ENCODE data around the gene POU6F1. TPM values are rescaled to one million over a fixed set of nuclear protein-coding genes. Genes with fewer than 3 reads are reported as not detected.

POU6F1 gene
- total RNA-seq, 1 experiment from 2014 or later: 8.3 TPM

DNA sequence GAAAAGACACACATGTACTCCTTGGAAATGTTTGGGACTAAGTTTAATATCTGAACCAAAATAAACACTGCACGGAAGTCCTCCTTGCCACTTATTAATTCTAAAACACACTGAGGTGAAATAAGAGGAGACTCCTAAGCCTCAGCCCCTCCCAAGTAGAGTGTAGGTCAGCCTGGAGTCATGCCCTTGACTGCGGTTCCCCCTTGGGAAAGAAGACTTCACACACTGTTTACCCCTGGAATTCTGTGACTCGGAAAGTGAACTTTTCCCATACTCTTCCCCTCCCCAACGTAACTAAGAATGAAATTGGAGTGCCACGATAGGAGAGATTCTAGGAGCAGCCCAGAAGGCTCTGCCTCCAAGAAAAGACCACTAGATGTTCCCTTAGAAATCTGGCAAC is 36.3 kb downstream of the POU6F1 start:
- no peaks in the 10 kb centered on the region for H3K36me3 ChIP-seq (replicated peaks; ENCODE audit: control insufficient read depth, insufficient read depth, low read length)
- H3K4me3 ChIP-seq (ENCODE audit: insufficient read depth, low read depth, low read length): no peak overlapping the region
- no peaks in the 10 kb centered on the region for H3K27me3 ChIP-seq (ENCODE audit: control insufficient read depth, insufficient read depth, low read length)
- no peak for DNase-seq

GRCh38 chr12:51177897-51178296 is 40.0 kb downstream of the POU6F1 start:
- DNase-seq: no peak
- no peak overlapping the region for H3K4me3 ChIP-seq (ENCODE audit: insufficient read depth, low read depth, low read length)
- no peaks in the 10 kb centered on the region for H3K36me3 ChIP-seq (replicated peaks; ENCODE audit: control insufficient read depth, insufficient read depth, low read length)

DNA sequence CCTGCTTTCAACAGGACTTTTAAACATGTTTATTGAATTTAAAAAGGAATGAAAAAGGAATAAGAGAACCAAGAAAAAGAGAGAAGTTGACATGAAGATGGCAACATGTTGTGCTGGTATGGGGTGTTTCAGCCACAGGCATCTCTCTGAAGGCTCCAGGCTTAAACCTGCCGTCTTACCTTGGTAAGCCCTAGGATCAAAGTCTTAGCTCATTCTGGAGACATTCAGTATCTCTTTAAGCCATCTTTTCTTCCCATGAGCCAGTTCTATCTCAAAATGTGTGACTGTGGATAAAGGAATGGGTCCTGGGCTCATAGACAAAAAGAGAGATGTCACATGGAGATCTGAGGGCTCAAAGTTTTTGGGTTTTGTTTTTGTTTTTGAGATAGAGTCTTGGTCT is 43.4 kb downstream of the POU6F1 start:
- DNase-seq: no peak
- Histone ChIP-seq H3K4me3 (ENCODE audit: insufficient read depth, low read depth, low read length) (no peak overlapping the region), H3K36me3 (replicated peaks; ENCODE audit: control insufficient read depth, insufficient read depth, low read length) (no peaks in the 10 kb centered on the region), H3K27me3 (ENCODE audit: control insufficient read depth, insufficient read depth, low read length) (no peaks in the 10 kb centered on the region)

More at GRCh38 chr12:51177897-51178296, 40.0 kb downstream of the POU6F1 start:
- no peaks in the 10 kb centered on the region for H3K27me3 ChIP-seq (ENCODE audit: control insufficient read depth, insufficient read depth, low read length)

GRCh38 chr12:51172515-51173431 is 45.1 kb downstream of the POU6F1 start, which contains the start of gene TFCP2:
TSS of gene TFCP2 (minus strand) at chr12:51173135. CDS start at chr12:51172422, 713 bp downstream.
- no peaks in the 10 kb centered on the region for H3K27me3 ChIP-seq (ENCODE audit: control insufficient read depth, insufficient read depth, low read length)
- H3K36me3 ChIP-seq (replicated peaks; ENCODE audit: control insufficient read depth, insufficient read depth, low read length): no peaks in the 10 kb centered on the region
- DNase-seq: peak; percentile 96
- H3K4me3 ChIP-seq (ENCODE audit: insufficient read depth, low read depth, low read length): peak within 1 kb of the TSS; percentile 55

DNA sequence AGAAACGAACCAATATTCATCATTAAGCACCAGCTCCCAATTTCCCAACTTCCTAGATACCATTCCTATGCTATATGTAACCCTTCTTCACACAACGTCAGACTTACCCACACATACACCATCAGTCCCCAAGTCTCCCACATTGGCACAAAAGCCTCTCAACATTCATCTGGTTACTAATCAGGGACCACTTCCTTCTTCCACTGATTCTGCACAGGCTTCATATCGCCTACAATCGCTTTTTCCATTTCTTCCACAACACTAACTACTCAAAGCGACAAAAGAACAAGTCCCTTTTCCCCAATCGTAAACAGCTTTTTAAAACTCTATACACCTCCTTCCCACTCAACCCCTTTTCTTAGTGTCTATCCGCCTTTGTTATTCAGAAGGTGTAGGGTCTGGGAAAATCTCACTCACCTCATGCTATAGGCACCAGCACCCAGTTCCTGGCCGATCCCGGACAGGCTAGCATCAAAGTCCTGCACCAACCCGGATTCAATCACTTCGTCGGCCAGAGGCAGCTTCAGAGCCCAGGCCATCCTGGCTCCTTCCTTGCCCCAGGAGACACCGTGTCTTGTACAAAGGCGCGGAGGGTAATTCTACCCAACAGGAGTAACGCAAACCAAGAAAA is 45.9 kb downstream of the POU6F1 start:
- Histone ChIP-seq H3K4me3 (ENCODE audit: insufficient read depth, low read depth, low read length) (peak overlapping the region; percentile 55), H3K27me3 (ENCODE audit: control insufficient read depth, insufficient read depth, low read length) (no peaks in the 10 kb centered on the region), H3K36me3 (replicated peaks; ENCODE audit: control insufficient read depth, insufficient read depth, low read length) (no peaks in the 10 kb centered on the region)
- peak; percentile 60 for DNase-seq

- no peak for DNase-seq
- Histone ChIP-seq H3K4me3 (ENCODE audit: insufficient read depth, low read depth, low read length) (no peak overlapping the region), H3K36me3 (replicated peaks; ENCODE audit: control insufficient read depth, insufficient read depth, low read length) (no peaks in the 10 kb centered on the region; the same call in 1 of the 2 replicates), H3K27me3 (ENCODE audit: control insufficient read depth, insufficient read depth, low read length) (no peaks in the 10 kb centered on the region)
These were observed 54.1 kb downstream of the POU6F1 start for GRCh38 chr12:51163795-51164194.

GRCh38 chr12:51162217-51162616 is 55.6 kb downstream of the POU6F1 start:
- DNase-seq: no peak
- Histone ChIP-seq H3K27me3 (ENCODE audit: control insufficient read depth, insufficient read depth, low read length) (no peaks in the 10 kb centered on the region), H3K36me3 (replicated peaks; ENCODE audit: control insufficient read depth, insufficient read depth, low read length) (no peaks in the 10 kb centered on the region; the same call in 1 of the 2 replicates), H3K4me3 (ENCODE audit: insufficient read depth, low read depth, low read length) (no peak overlapping the region)

GRCh38 chr12:51160814-51161459 is 56.9 kb downstream of the POU6F1 start:
- no peaks in the 10 kb centered on the region for H3K27me3 ChIP-seq (ENCODE audit: control insufficient read depth, insufficient read depth, low read length)
- no peaks in the 10 kb centered on the region; the same call in 1 of the 2 replicates for H3K36me3 ChIP-seq (replicated peaks; ENCODE audit: control insufficient read depth, insufficient read depth, low read length)
- H3K4me3 ChIP-seq (ENCODE audit: insufficient read depth, low read depth, low read length): no peak overlapping the region
- no peak for DNase-seq

GRCh38 chr12:51156245-51156765 is 61.6 kb downstream of the POU6F1 start:
- Histone ChIP-seq H3K36me3 (replicated peaks; ENCODE audit: control insufficient read depth, insufficient read depth, low read length) (no peaks in the 10 kb centered on the region; the same call in 1 of the 2 replicates), H3K27me3 (ENCODE audit: control insufficient read depth, insufficient read depth, low read length) (no peaks in the 10 kb centered on the region), H3K4me3 (ENCODE audit: insufficient read depth, low read depth, low read length) (no peak overlapping the region)
- no peak for DNase-seq

GRCh38 chr12:51152953-51153352 is 64.9 kb downstream of the POU6F1 start:
- no peaks in the 10 kb centered on the region for H3K36me3 ChIP-seq (replicated peaks; ENCODE audit: control insufficient read depth, insufficient read depth, low read length)
- H3K27me3 ChIP-seq (ENCODE audit: control insufficient read depth, insufficient read depth, low read length): no peaks in the 10 kb centered on the region
- H3K4me3 ChIP-seq (ENCODE audit: insufficient read depth, low read depth, low read length): no peak overlapping the region
- DNase-seq: no peak

GRCh38 chr12:51150777-51151176 is 67.1 kb downstream of the POU6F1 start:
- no peak for DNase-seq
- Histone ChIP-seq H3K27me3 (ENCODE audit: control insufficient read depth, insufficient read depth, low read length) (no peaks in the 10 kb centered on the region), H3K4me3 (ENCODE audit: insufficient read depth, low read depth, low read length) (no peak overlapping the region), H3K36me3 (replicated peaks; ENCODE audit: control insufficient read depth, insufficient read depth, low read length) (no peaks in the 10 kb centered on the region)

- DNase-seq: no peak
- H3K36me3 ChIP-seq (replicated peaks; ENCODE audit: control insufficient read depth, insufficient read depth, low read length): no peaks in the 10 kb centered on the region
- no peaks in the 10 kb centered on the region for H3K27me3 ChIP-seq (ENCODE audit: control insufficient read depth, insufficient read depth, low read length)
- no peak overlapping the region for H3K4me3 ChIP-seq (ENCODE audit: insufficient read depth, low read depth, low read length)
These were observed 70.6 kb downstream of the POU6F1 start for GRCh38 chr12:51147309-51147708.

- Histone ChIP-seq H3K27me3 (ENCODE audit: control insufficient read depth, insufficient read depth, low read length) (no peaks in the 10 kb centered on the region), H3K4me3 (ENCODE audit: insufficient read depth, low read depth, low read length) (no peak overlapping the region), H3K36me3 (replicated peaks; ENCODE audit: control insufficient read depth, insufficient read depth, low read length) (peaks cover 2% of the 10 kb centered on the region)
- no peak for DNase-seq
These were observed 78.5 kb downstream of the POU6F1 start for GRCh38 chr12:51139292-51139844.

Measured in H7 (cell line).